Suppressor macrophage treated with lipopolysaccharide for 1 hour (primary cell): ENCODE results near the gene CD1D.
A peak's percentile ranks its signal among the peaks of the same experiment; 100 is the strongest.
"Not testable (repeated sequence)": the region's sequence is repeated elsewhere in the genome, so short reads cannot be mapped to it uniquely, and the experiment has no call there.

Experiments used
- DNase-seq, 3 donors: peaks; one replicate each; pipeline ENCODE4 v3.0.0-alpha.2; 2020 to 2022

Gene CD1D

DNA sequence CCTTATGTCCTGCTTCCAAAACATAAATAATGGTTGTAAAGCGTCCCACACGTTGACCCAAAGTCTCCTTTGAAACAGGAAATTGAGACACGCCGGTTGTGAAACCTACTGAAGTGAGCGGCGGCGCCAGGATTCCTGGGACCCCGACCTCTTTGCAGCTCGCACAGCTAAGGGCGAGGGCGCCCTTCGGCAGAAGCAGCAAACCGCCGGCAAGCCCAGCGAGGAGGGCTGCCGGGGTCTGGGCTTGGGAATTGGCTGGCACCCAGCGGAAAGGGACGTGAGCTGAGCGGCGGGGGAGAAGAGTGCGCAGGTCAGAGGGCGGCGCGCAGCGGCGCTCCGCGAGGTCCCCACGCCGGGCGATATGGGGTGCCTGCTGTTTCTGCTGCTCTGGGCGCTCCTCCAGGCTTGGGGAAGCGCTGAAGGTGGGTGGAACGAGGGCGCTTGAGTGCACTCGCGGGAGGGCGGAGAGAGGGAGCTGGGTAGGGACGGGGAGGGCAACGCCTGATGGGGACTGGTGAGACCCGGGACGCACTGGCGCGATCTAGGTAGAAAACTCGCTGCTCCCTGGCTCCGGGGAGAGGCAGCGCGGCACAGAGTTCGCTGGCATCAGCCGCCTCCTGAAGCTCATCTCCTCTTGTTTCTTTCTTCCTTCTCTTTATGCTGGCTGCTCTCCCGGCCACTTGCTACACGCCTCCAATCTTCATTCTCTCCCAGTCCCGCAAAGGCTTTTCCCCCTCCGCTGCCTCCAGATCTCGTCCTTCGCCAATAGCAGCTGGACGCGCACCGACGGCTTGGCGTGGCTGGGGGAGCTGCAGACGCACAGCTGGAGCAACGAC is at the start of gene CD1D:
CD1D (plus strand) TSS at position 155 of the 836 bp plus-strand sequence; CDS start at position 362, 207 bp downstream.
- DNase-seq, result peak; percentile 49 to 71 (median 57)

DNA sequence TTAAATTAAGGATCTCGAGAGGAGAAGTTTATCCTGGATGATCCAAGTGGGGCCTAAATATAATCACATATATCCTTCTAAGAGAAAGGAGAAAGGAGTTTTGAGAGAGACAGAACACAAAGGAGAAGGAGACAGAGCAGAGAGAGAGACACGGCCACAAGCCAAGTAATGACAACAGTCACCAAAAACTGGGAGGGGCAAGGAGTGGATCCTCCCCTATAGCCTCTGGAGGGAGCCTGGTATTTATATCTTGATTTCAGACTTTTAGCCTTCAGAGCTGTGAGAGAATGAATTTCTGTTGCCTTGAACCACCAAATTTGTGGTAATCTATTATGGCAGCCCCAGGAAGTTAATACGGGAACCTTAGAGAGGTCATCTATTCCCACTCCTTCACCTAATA is 49.5 kb upstream of the CD1D start:
- DNase-seq, result no peak

DNA sequence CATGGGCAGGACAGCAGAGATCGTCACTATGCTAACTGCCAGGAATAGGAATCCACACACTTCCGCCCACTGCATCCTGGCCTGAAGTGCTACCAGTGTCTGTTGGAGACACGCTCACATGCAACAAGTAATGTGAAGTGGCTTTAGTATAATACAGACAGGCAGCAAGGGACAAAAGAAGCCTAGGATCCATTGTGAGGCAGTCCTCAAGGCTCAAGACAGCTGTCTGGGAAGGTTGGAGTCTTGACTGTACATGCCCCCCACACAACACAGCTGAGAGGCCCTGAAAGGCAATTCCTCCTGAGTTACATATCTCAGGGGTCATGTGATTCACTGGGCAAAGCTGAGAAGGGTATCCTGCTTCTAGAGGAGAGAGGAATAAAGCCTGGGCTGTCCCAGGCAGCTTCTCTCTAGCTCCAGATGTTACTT is 39.9 kb upstream of the CD1D start:
- peak in 1 of 3 donors; percentile 30 for DNase-seq

DNA sequence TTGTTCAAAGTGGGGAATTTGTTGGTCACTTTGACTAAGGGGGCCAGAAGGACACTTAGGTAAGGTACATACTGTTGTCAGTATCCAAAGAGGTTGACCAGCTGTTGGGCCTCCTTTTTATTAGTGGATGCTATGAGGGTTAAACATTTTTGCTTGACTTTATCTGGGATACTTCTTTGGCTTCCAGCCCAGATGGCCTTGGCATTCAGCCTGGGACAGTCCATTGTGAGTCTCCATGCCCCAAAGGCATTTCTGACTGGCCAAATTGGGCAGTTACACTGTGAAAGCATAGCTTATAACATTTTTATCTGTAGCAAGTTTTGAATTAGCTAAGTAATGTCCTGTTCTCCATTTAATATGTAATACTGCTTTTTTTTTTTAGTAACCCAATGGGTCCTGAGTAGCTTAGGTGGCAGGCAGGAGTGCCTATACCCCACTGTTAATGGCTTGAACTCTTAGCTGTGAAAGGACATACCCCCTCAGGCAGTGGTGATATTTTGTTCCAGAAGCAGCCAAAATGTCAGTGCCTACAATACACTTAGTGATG is 35.4 kb upstream of the CD1D start:
- DNase-seq, result no peak

DNA sequence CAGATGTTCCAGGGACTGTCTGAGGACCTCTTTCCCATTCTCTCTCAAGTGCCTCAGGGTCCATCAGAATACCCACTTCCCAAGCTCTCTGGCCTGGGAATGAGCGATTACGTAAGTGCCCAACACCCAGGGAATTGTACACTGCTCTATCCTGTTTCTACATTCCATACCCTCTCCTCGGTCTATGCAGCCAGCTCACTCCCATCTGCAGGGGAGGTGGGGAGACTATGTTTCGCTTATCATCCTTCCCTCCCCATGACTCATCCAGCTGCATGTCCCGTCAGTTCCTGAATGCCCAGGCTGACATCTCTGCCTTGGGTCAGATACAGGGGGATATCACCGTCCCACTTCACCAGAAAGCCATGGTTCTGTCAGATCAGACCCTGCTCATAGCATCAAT is 34.5 kb upstream of the CD1D start:
- no peak for DNase-seq

DNA sequence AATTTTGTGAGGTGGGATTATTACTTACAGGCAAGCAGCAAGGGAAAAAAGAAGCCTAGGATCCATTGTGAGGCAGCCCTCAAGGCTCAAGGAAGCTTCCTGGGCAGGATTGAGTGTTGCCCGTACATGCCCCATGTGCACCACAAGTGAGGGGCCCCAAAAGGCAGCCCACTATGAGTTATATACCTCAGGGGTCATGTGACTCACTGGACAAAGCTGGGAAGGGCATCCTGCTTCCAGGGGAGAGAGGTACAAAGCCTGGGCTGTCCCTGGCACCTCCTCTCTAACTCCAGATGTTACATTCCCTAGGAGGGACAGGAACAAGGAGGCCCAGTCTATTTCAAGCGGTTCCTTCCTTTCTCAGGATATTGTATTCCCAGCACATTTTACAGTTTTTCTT is 34.0 kb upstream of the CD1D start:
- DNase-seq, result no peak

DNA sequence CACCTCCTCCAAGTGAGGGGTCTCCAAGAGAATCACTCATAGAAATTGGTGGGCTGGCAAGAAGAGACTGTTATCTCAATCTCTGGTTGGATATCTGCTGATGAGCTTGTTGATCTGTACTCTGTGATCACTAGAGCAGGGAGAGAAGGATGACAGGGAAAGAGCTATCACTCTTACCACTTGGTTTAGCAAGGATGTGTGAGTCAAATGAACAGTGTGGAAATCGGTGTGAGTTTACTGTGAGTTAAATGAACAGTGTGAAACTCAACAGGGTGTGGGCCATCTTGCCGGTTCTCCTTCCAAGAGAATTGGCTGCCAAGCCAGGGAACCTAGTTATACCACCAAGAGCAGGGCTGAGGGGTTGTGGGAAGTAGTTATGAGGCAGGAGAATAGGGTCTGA is 33.3 kb upstream of the CD1D start:
- peak in 2 of 3 donors; percentile 28 to 47 for DNase-seq

DNA sequence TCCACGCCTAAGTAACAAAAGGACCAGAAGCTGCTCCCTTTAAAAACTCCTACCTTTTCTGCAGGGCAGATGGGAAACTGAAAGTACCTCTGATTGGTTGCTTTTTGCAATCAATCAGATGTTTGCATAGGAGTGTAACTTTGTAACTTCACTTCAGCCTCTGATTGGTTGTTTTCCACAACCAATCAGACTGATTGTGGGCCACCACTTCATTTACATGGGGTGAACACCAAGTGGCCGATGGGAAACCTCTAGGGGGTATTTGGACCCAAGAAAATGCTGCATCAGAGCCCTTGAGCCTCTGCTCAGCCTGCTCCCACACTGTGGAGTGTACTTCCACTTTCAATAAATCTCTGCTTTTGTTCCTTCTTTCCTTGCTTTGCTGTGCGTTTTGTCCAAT is 32.8 kb upstream of the CD1D start:
- DNase-seq, result peak; percentile 66 to 78 (median 70)

DNA sequence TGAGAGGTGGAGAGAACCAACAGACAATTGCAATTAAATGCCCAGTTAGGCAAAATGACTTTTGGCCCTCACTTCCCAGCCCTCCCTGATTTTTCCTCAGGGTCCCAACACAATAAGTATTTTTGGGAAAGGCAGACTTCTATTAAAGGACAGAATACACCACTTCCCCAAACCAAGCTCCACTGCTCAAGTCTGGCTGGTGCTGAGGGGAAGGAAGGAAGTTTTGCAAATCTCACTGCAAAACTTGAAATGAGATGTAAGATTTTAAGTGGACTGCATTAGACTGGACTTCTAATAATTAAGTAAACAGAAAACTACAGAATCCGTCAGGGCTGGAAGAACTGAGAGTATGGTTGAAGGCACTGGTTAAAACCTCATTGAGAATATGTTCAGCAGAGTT is 32.2 kb upstream of the CD1D start:
- peak; percentile 41 to 50 (median 47) for DNase-seq

DNA sequence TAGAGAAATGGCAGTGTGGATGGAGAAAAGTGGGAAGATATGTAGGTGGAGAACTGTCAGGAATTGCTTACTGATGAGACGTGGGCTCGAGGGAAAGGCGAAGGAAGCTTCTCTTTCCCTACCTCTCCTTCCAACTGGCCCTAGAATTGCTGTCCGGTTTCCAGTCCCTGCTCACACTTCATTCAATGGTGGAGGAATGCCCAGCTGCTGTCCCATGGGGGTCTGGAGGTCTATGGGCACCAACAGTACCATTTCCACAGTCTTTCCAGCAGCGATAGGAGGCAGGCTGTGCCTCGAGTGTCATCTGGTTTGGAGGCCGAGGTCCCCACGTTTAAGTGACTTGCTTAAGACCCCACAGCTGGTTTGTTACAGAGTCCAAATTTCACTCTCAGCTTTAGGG is 31.5 kb upstream of the CD1D start:
- no peak for DNase-seq

DNA sequence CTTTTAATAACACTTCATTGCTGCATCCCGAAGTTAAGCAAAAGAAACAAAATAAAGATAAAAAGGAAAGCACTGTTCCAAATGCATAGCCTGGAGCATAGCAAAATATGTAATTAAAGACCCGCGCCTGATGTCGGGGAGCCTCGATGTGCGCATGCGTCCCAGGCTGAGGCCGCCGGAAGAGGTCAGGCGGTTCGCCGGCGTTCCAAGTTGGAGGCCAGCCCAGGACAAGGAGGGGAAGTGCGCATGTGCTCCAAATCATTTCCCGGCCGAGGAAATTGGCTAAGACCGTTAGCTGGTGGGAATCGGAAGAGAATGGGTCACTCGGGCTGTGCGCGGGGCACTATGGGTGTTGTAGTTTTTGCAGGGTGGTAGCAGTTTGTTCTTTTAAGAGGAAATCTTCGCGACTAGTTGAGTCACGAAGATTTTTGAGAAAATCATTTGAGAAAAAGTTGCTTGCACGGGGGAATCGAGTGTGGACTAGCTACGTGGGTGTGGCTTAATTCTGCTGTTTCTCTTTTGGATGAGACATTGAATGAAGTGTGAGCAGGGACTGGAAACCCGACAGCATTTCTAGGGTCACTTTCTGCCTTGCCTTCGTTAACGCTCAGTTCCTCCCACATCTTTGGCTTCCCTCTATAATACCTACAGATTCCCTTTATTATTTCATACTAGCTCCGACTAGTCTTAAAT is 31.0 kb upstream of the CD1D start:
- DNase-seq, result peak; percentile 96 to 98 (median 98)

DNA sequence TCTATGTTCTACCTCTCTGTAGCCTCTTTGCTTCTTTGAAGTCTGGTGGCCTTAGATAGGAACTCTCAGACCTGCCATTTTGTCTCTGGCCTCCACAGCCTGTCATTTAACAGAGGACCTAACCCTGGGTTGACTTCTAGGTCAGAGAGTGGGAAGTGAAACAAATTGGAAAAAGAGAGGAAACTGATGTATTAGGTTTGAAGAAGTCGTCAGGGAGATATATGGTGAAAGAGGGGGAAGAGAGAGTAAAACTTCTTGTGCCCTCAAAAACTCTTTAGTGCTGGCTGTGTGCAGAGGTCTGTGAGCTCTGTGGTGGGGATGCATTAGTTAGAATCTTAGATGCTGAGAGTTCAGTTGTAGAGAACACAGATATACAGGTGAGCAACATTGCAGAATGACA is 30.2 kb upstream of the CD1D start:
- DNase-seq, result peak; percentile 76 to 91 (median 88)

DNA sequence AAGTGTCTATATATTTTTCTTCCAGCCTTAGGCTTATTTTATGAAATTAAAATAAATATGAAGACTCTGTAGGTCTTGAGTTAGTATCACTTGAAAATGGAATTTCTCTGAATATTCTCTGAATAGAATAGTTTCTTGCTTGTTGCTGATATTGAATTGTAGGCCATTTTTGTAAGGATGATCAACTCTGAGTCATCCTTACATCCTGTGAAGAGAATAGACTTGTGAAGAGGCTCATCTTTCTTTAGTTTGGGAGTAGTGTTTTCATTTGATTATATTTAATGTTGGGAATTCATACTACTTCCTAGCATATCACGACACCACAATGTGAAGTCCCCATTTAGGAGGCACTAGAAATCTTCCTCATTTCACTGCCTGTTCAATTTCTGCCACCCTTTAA is 27.5 kb upstream of the CD1D start:
- peak in 2 of 3 donors; percentile 36 to 53 for DNase-seq

DNA sequence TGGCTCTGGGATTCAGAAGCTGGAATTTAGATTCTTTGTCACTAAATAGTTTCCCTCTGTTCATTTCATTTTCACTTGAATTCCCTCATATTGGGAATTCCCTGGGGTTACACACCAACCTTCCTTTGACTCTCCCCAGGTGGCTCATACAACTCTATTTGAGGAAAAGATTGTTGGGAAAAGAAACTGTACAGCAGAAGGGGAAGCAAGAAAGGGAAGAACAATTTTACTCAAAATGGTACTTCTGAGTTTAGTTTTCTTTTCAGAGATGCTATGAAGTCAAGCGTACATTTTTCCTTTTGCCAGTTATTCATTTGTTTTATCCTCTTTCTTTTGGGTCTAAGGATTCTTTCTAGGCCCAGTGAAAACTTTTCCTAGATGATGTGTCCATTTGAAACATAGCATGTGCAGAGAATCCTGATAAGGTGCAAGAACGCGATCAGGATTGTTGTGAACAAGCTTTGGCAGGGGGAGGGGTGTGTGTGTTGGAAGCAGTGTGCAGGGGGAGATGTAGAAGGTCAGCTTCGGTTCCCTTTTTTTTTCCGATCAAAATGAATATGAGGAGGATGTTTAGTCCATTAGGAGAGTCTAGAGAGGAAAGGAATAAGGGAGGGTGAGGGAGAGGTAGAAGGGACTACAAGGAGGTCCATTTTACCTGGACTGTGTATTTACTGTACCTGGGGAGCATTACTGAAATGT is 26.8 kb upstream of the CD1D start:
- DNase-seq, result peak; percentile 66 to 88 (median 73)

DNA sequence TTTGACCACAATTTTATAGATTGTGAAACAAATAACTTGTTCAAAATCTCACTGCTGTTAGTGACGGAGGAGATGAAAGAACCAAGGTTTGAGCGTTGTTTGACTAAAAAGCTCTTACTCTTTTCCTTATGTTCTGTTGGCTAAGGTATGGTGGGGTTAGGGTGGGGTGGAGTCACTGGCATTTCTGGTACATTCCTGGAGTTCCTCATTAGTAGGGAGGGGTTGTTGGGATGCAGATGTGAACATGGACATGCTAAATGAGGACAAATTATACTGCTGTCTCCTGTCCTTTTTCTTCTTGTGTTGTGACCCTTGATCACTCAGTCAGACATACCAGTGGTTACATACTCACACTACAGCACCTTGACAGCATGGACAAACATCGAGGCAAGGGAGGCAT is 26.2 kb upstream of the CD1D start:
- DNase-seq, result no peak

DNA sequence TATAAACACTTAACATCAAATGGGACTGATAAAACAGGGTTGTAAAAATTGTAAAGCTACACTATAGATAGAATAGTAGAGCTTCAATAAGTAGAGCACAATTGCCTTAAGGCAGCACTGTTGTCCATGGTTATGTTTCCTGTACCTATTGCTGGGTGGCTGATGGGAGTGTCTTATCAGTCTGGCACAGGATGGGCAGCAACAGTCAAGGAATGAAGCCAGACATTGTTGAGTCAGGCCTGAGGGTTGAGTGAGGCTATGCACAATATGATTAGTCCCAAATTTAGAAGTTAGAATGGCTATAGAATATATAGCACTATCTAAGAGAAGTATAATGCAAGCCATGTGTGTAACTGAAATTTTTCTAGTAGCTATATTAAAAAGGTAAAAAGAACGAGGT is 25.0 kb upstream of the CD1D start:
- DNase-seq, result no peak

DNA sequence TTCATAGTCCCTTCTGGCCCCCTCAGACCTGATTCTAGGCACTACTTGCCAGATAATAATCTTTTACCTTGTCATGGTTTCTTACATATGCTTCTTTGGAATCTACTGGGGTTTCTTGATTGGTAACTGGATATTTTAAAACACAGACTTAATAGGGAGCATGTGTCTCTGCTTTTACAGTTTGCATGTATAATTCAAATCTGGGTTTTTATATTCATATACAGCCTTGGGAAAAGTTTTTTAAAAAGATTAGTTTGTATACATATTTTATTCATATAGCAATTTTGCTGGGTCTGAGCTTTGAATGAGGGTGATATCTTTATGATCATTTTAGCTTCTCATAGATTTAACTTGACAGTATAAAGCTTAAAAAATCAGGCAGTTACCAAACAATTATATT is 21.1 kb upstream of the CD1D start:
- DNase-seq, result no peak

DNA sequence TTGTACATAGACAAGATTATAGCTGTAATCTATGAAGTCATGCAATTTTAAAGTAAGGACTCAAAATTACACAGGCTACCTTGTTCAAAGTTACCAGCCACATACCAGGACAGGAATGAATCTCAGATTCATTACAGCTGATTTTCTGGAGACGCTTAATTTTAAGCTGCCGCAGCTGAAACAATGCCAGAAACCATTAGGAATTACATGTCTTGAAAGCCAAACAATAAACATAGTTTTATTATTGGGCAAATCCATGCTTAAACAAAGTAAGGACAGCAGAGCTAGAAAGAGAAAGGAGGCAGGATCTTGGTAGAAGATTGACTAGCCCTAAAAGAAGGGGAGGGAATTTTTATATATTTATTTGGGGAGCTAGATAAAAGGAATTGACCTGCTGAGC is 19.2 kb upstream of the CD1D start:
- no peak for DNase-seq

DNA sequence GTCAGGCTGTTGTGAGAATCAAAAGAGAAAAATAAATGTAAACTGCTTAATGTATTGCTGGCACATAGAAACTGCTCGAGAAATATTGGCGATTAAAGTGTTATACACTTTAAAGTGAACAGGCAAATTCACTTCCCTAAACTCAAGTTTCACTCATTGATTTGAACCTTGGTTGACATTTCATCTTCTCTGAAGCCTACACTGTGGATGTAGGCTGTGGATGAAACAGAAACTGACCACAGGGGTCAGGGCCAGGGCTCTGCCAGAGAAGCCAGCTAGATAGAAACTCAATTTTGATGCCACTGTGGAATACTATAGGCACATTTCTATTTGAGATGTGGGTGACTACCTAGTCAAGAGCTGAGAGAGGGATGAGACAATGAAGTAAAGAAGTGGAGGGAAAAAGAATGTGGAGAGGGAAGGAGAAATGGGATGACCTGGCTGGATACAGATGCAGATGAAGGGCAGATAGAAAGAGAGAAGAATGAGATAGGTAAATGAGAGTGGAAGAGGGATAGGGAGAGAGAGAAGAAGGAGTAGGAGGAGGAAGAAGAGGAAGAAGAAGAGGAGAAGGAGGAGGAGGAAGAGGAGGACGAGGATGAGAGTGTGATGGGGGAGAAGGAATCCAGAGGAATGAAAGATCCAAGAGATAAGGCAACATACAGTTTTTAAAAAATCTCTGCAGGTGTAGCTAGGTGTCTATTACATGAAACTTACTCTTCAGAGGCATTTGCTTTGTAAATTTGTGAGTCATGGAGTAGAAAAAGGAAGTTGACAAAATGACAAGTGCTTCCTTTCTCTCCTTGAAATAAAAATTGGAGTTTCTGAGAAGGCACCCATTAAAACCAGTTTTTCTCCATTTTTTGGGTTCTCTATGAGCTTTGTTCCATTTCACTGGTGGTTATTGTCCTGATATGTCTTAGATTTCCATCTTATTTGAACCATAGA is 17.4 kb upstream of the CD1D start:
- peak; percentile 52 to 72 (median 55) for DNase-seq

DNA sequence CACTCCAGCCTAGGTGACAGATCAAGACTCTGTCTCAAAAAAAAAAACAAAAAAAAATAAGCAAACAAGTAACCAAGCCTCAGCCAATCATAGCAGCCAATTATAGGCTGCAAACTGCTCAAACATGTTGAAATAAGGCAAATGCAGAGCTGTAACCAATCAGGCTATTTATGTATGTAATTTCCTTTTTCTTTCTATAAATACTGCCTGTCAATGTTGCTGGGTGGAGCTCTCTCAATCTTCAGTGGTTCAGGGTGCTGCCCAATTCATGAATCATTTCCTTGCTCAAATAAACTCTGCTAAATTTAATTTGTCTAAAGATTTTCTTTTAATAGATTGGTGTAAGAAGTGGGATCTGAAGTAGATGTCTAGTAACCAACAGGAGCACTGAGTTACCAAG is 11.6 kb upstream of the CD1D start:
- DNase-seq, result no peak

DNA sequence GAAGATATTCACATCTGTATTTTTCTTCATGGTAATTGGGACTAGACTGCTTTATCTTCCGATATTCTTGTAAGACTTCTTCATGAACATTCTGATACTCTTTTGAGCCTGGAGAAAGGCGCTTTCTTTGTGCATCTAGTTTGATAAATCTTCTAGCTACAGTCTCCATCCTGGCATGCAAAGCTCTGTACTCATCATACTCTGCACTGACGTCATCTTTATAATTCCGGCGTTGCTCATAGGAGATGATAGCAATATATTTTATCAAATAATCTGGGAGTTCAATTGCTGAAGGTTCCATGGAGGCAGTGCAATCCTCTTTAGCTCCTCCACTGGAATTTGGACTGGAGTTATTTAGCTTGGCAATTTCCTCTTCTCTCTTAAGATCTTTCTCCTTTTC is 4.8 kb upstream of the CD1D start:
- DNase-seq, result not testable (repeated sequence)

DNA sequence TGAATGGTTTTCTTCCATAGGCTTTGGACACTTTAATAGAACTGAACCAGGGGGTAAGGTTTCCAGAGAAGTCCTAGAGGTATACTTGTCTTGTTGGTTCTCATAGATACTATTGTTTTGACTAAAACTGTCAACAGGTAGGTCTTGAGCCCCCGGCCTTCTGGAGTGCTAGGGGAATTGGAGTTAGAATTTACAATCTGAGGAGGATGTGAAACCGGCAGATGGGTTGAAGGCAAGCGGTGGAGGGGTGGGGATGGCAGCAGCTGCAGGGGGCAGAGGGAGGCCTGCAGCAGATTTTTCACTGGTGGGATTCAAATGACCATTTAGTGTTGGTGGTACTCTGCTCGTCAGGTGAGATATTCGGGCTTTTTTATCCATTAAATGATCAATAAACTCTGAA is 4.3 kb upstream of the CD1D start:
- no peak for DNase-seq
